Keratinocyte (primary cell): ENCODE results near the gene FOCAD. TPM values are rescaled to one million over a fixed set of nuclear protein-coding genes. Genes with fewer than 3 reads are reported as not detected.

Experiments
- DNase-seq: peaks from one replicate; pipeline ENCODE4 v3.0.0-alpha.2; 2011; ENCODE audit warnings: low read depth, missing footprints, low spot score
- FAIRE-seq: peaks from 2 replicates; lab custom pipeline; 2011; peaks lifted over from hg19 to GRCh38; lab: Jason Lieb, UNC
- H2AFZ ChIP-seq: 2 replicates; pipeline ENCODE4 v1.6.0; 2012; ENCODE audit warnings: low read length, control low read depth, inconsistent platforms; ENCODE audit not compliant: control insufficient read depth
- H3K27ac ChIP-seq: 2 replicates; pipeline ENCODE4 v1.5.1; 2011; ENCODE audit warnings: low read length; ENCODE audit not compliant: control insufficient read depth, insufficient read depth
- H3K27me3 ChIP-seq: 3 replicates; pipeline ENCODE4 v1.6.0; 2011; ENCODE audit warnings: low read length; ENCODE audit not compliant: control insufficient read depth, insufficient read depth; ENCODE audit errors: extremely low read depth
- H3K36me3 ChIP-seq, 2 experiments: 2 replicates in 1 of 2; 3 replicates in 1 of 2; pipeline ENCODE4 v1.5.1; 2011; ENCODE audit warnings: low read length in 2 of 2, mild to moderate bottlenecking in 1 of 2; ENCODE audit not compliant: control insufficient read depth in 2 of 2, insufficient read depth in 2 of 2; ENCODE audit errors: extremely low read depth in 1 of 2
- H3K4me1 ChIP-seq: 3 replicates; pipeline ENCODE4 v1.5.1; 2011; ENCODE audit warnings: low read length; ENCODE audit not compliant: control insufficient read depth, insufficient read depth; ENCODE audit errors: extremely low read depth
- H3K4me2 ChIP-seq: 3 replicates; pipeline ENCODE4 v1.6.0; 2011; ENCODE audit warnings: low read depth, low read length; ENCODE audit not compliant: control insufficient read depth, insufficient read depth; ENCODE audit errors: extremely low read depth
- H3K4me3 ChIP-seq, 3 experiments: fragments of 200-600 bp in 1 of 3; sonication (generic) in 1 of 3; 2 replicates in 2 of 3; 3 replicates in 1 of 3; pipeline ENCODE4 v1.5.1; 2011 to 2016; ENCODE audit warnings: low read length in 3 of 3, mild to moderate bottlenecking in 3 of 3, control low read depth in 2 of 3, inconsistent platforms in 1 of 3, low read depth in 1 of 3, mixed read lengths in 1 of 3, mixed run types in 1 of 3, moderate library complexity in 1 of 3; ENCODE audit not compliant: control insufficient read depth in 2 of 3, insufficient read depth in 2 of 3; ENCODE audit errors: extremely low read depth in 1 of 3
- H3K79me2 ChIP-seq: 2 replicates; pipeline ENCODE4 v1.6.0; 2012; ENCODE audit warnings: low read length; ENCODE audit not compliant: control insufficient read depth, insufficient read depth
- H3K9ac ChIP-seq: 3 replicates; pipeline ENCODE4 v1.6.0; 2011; ENCODE audit warnings: low read length; ENCODE audit not compliant: control insufficient read depth, insufficient read depth; ENCODE audit errors: extremely low read depth
- H3K9me1 ChIP-seq: 3 replicates; pipeline ENCODE4 v1.6.0; 2011; ENCODE audit warnings: low read length; ENCODE audit not compliant: control insufficient read depth, insufficient read depth; ENCODE audit errors: extremely low read depth
- H3K9me3 ChIP-seq: 2 replicates; pipeline ENCODE4 v1.5.1; 2012; ENCODE audit warnings: low read depth, low read length; ENCODE audit not compliant: control insufficient read depth
- H4K20me1 ChIP-seq: 3 replicates; pipeline ENCODE4 v1.6.0; 2011; ENCODE audit warnings: low read length; ENCODE audit not compliant: control insufficient read depth, insufficient read depth; ENCODE audit errors: extremely low read depth
- CTCF ChIP-seq, 3 experiments: IDR thresholded peaks in 1 of 3; conservative IDR thresholded peaks in 1 of 3; optimal IDR thresholded peaks in 1 of 3; 2 replicates in 2 of 3; 3 replicates in 1 of 3; pipeline versions ENCODE3 to v1.5.1; 2011; ENCODE audit warnings: low read length in 3 of 3, mild to moderate bottlenecking in 3 of 3, moderate library complexity in 2 of 3, control low read depth in 1 of 3, inconsistent platforms in 1 of 3; ENCODE audit not compliant: insufficient read depth in 2 of 3; ENCODE audit errors: extremely low read depth in 1 of 3
- EZH2 ChIP-seq: IDR thresholded peaks from one replicate; pipeline ENCODE4 v1.6.1; 2012; ENCODE audit warnings: inconsistent platforms, mild to moderate bottlenecking, low read length, moderate library complexity
- dilution Hi-C: fragments of 300-500 bp; cut with MboI; formaldehyde crosslinking; loops from one replicate; pipeline ENCODE4 v1.7.0; 2020; ENCODE audit warnings: low sequenced_read_pairs; ENCODE audit not compliant: extremely low pct_ligation_motif_present
- polyA plus RNA-seq, 5 experiments: library from polyadenylated mRNA; depleted of rRNA in 3 of 5; stranded (reverse) in 3 of 5; stranded (forward) in 1 of 5; unstranded in 1 of 5; fragments of >200 nt; gene quantifications; 1 replicate in 1 of 5; 2 replicates in 3 of 5; 3 replicates in 1 of 5; pipeline versions ENCODE4 v1.2.1 to v1.2.3, GENCODE V29; 2011 to 2012; ENCODE audit warnings: missing spikeins in 2 of 5, low read depth in 1 of 5, low replicate concordance in 1 of 5

Gene FOCAD
- polyA plus RNA-seq, 1 donor (not counting 4 experiments of a cell fraction or from before 2014, with no cell fraction given) = 33.1 TPM

GRCh38 chr9:20694248-20694647 lies 10.2 kb downstream of the FOCAD start:
- DNase-seq = no peak
- H3K27me3 ChIP-seq = no peaks in the 10 kb centered on the region
- no peak overlapping the region for H3K4me3 ChIP-seq
- H3K4me1 ChIP-seq = no peaks in the 10 kb centered on the region
- no peaks in the 10 kb centered on the region for H3K36me3 ChIP-seq
- H4K20me1 ChIP-seq = no peaks in the 10 kb centered on the region
- no peak overlapping the region for H3K9ac ChIP-seq
- no peaks in the 10 kb centered on the region for H3K9me1 ChIP-seq
- H3K9me3 ChIP-seq = no peaks in the 10 kb centered on the region
- no peak for FAIRE-seq
- no peak overlapping the region for H2AFZ ChIP-seq
- no peak overlapping the region for H3K27ac ChIP-seq
- H3K4me2 ChIP-seq = no peak overlapping the region
- dilution Hi-C loops = no loop called here
- TF ChIP-seq EZH2 (no peak), CTCF (optimal IDR thresholded peaks at IDR 0.05 in 1 of 3, IDR thresholded peaks at IDR 0.05 in 1 of 3, conservative IDR thresholded peaks at IDR 0.05 in 1 of 3; ENCODE audit: extremely low read depth in 1 of 3, insufficient read depth in 2 of 3, low read length in 3 of 3) (no peak)
- peaks cover 11% of the 10 kb centered on the region for H3K79me2 ChIP-seq

GRCh38 chr9:20697021-20697719 lies 13.1 kb downstream of the FOCAD start:
- H3K9me1 ChIP-seq = no peaks in the 10 kb centered on the region
- H4K20me1 ChIP-seq = no peaks in the 10 kb centered on the region
- no peaks in the 10 kb centered on the region for H3K36me3 ChIP-seq
- no peak overlapping the region for H2AFZ ChIP-seq
- TF ChIP-seq CTCF (optimal IDR thresholded peaks at IDR 0.05 in 1 of 3, IDR thresholded peaks at IDR 0.05 in 1 of 3, conservative IDR thresholded peaks at IDR 0.05 in 1 of 3; ENCODE audit: extremely low read depth in 1 of 3, insufficient read depth in 2 of 3, low read length in 3 of 3) = no peak
- no peak for TF ChIP-seq EZH2
- no peaks in the 10 kb centered on the region for H3K27me3 ChIP-seq
- no peak for DNase-seq
- peaks cover 6% of the 10 kb centered on the region for H3K79me2 ChIP-seq
- H3K9ac ChIP-seq = no peak overlapping the region
- dilution Hi-C loops = no loop called here
- H3K9me3 ChIP-seq = no peaks in the 10 kb centered on the region
- no peaks in the 10 kb centered on the region for H3K4me1 ChIP-seq
- H3K4me3 ChIP-seq = no peak overlapping the region
- no peak for FAIRE-seq
- no peak overlapping the region for H3K27ac ChIP-seq
- H3K4me2 ChIP-seq = no peak overlapping the region
